22Rv1 (cell line): ENCODE measurements around the gene FASLG.

Experiments
- H3K27ac ChIP-seq: fragments of 450-650 bp; 2 replicates; pipeline ENCODE4 v1.5.1; 2017
- ZFX ChIP-seq: fragments of 450-650 bp; IDR thresholded peaks from 2 replicates; pipeline ENCODE4 v1.6.1; 2017; ENCODE audit warnings: antibody characterized with exemption, borderline replicate concordance
- TF ChIP-seq, protein P1 (sequence below): fragments of 450-650 bp; IDR thresholded peaks from 2 replicates; pipeline ENCODE4 v1.5.1; 2017; ENCODE audit warnings: mild to moderate bottlenecking

Gene FASLG

DNA sequence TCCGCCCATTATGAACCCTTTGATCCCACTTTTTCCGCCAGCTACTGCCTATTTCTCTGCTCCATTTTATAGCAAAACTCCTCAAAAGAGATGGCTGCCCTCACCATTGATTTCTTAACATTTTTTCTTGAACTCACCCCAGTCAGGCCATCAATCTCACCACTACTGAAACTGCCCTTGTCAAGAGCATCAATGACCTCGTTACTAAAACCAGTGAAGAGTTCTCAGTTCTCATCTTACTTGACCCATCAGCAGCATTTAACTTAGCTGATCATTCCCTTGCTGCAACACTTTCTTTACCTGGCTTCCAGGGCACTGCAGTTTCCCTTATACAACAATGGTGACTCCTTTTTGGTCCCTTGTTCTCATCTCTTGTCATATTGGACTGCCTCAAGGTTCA lies 35.2 kb upstream of the FASLG start:
- TF ChIP-seq, protein P1, sequence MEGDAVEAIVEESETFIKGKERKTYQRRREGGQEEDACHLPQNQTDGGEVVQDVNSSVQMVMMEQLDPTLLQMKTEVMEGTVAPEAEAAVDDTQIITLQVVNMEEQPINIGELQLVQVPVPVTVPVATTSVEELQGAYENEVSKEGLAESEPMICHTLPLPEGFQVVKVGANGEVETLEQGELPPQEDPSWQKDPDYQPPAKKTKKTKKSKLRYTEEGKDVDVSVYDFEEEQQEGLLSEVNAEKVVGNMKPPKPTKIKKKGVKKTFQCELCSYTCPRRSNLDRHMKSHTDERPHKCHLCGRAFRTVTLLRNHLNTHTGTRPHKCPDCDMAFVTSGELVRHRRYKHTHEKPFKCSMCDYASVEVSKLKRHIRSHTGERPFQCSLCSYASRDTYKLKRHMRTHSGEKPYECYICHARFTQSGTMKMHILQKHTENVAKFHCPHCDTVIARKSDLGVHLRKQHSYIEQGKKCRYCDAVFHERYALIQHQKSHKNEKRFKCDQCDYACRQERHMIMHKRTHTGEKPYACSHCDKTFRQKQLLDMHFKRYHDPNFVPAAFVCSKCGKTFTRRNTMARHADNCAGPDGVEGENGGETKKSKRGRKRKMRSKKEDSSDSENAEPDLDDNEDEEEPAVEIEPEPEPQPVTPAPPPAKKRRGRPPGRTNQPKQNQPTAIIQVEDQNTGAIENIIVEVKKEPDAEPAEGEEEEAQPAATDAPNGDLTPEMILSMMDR = no peak
- no peak for TF ChIP-seq ZFX

GRCh38 chr1:172626845-172627244 lies 32.1 kb upstream of the FASLG start:
- H3K27ac ChIP-seq = no peak overlapping the region
- no peak for TF ChIP-seq ZFX
- TF ChIP-seq, protein P1 = no peak

More for the DNA sequence above, 35.2 kb upstream of the FASLG start:
- no peak overlapping the region for H3K27ac ChIP-seq

- TF ChIP-seq ZFX = no peak
- TF ChIP-seq, protein P1 = no peak
- H3K27ac ChIP-seq = no peak overlapping the region
Measured at GRCh38 chr1:172627702-172628101, 31.2 kb upstream of the FASLG start.

DNA sequence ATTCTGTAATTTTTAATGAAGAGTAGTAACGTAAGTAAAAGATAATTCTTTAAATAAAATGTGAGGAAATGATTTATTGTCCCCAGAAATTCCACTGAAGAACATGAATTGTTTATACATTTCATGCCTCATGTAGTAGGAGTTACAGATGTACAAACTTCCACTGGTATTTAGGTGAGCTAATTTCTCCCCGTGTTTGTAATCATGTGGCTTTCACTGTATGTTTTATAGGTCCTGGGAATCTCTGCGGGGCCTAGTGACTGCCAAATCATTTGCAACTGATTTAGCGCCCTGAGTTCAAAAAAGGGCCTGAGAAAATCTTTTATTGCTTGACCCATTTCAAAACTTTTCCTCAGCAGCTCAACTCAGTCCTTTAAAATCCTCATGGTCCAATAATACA lies 30.5 kb upstream of the FASLG start:
- TF ChIP-seq, protein P1 = no peak
- no peak for TF ChIP-seq ZFX
- H3K27ac ChIP-seq = no peak overlapping the region

- H3K27ac ChIP-seq = no peak overlapping the region
- no peak for TF ChIP-seq ZFX
- TF ChIP-seq, protein P1 = no peak
Measured at GRCh38 chr1:172629170-172629569, 29.7 kb upstream of the FASLG start.

DNA sequence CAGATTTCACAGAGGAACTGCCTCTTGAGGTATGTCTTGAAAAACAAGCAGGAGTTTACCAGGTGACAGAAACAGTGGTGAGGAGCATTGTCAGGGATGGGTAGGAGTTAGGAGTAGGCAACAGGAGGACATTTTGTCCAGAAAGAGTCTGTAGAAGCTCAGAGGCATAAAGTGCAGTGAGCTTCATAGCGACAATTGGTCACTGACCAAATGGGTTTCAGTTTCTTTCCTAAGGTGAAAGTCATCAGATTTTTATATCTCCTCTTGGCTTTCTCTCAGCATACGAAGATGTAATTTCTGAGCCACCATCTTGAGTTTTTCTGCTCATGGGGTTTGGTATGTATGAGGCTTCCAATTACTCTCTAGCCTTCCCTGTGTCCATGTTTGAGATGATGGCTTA lies 29.3 kb upstream of the FASLG start:
- no peak overlapping the region for H3K27ac ChIP-seq
- TF ChIP-seq ZFX = no peak
- TF ChIP-seq, protein P1 = no peak

- TF ChIP-seq, protein P1 = no peak
- no peak for TF ChIP-seq ZFX
- no peak overlapping the region for H3K27ac ChIP-seq
Measured at GRCh38 chr1:172630056-172630818, 28.7 kb upstream of the FASLG start.
